Spleen (tissue), 11 donors: ENCODE measurements around the gene DCLK2. TPM values are rescaled to one million over a fixed set of nuclear protein-coding genes. Genes with fewer than 3 reads are reported as not detected.

Experiments
- DNase-seq: peaks from one replicate; pipeline ENCODE4 v3.0.0-alpha.2; 2020
- H3K27ac ChIP-seq, 8 donors: fragments of 200-600 bp; sonication (generic) in 7 of 8; 1 replicate in 4 of 8; 2 replicates in 4 of 8; pipeline versions ENCODE4 v1.5.0 to v1.8.0; 2016 to 2021; ENCODE audit warnings: inconsistent platforms in 4 of 8, mild to moderate bottlenecking in 4 of 8, moderate library complexity in 1 of 8
- H3K27me3 ChIP-seq, 7 donors: fragments of 200-600 bp; sonication (generic) in 6 of 7; replicated peaks in 1 of 7; 1 replicate in 4 of 7; 2 replicates in 3 of 7; pipeline versions ENCODE4 v1.5.0 to v1.8.0; 2016 to 2021; ENCODE audit warnings: inconsistent platforms in 3 of 7, mild to moderate bottlenecking in 1 of 7
- H3K36me3 ChIP-seq, 6 donors: fragments of 200-600 bp; sonication (generic) in 5 of 6; 1 replicate in 4 of 6; 2 replicates in 2 of 6; pipeline versions ENCODE4 v1.5.0 to v1.8.0; 2016 to 2021; ENCODE audit warnings: inconsistent platforms in 2 of 6
- H3K4me1 ChIP-seq, 6 donors: fragments of 200-600 bp; sonication (generic) in 5 of 6; 1 replicate in 3 of 6; 2 replicates in 3 of 6; pipeline versions ENCODE4 v1.5.0 to v1.8.0; 2016 to 2021; ENCODE audit warnings: inconsistent platforms in 3 of 6
- H3K4me3 ChIP-seq, 8 donors: fragments of 200-600 bp; sonication (generic) in 7 of 8; 1 replicate in 4 of 8; 2 replicates in 4 of 8; pipeline versions ENCODE4 v1.5.0 to v1.8.0; 2016 to 2021; ENCODE audit warnings: inconsistent platforms in 4 of 8, mild to moderate bottlenecking in 4 of 8, moderate library complexity in 2 of 8
- H3K9me3 ChIP-seq, 8 donors: fragments of 200-600 bp; sonication (generic) in 7 of 8; 1 replicate in 4 of 8; 2 replicates in 4 of 8; pipeline versions ENCODE4 v1.5.0 to v1.8.0; 2016 to 2021; ENCODE audit warnings: inconsistent platforms in 4 of 8
- POLR2A ChIP-seq, 3 donors: fragments of 450-650 bp; IDR thresholded peaks; one replicate each; pipeline ENCODE4 v1.5.1; 2017; ENCODE audit warnings: antibody characterized with exemption in 3 of 3, mild to moderate bottlenecking in 1 of 3
- POLR2AphosphoS5 ChIP-seq, 3 donors: sonication (generic); formaldehyde crosslinking; IDR thresholded peaks; one replicate each; pipeline ENCODE4 v1.5.1; 2017; ENCODE audit warnings: antibody characterized with exemption in 3 of 3
- WGBS, 5 donors: extraction: QIAGEN DNeasy Blood & Tissue Kit in 3 of 5; methylation state at CpG; one replicate each; pipeline versions ENCODE4 v1.1.5 to v1.1.7; 2013 to 2018; 5-methylcytosine and 5-hydroxymethylcytosine counted together
- intact Hi-C: fragments of 100-400 bp; cut with DNase I; formaldehyde crosslinking; loops from one replicate; pipeline ENCODE4 v1.15.0; 2023; ENCODE audit warnings: low total_unique reads
- polyA plus RNA-seq, 3 donors: library from polyadenylated mRNA; stranded (reverse); fragments of 200-250 nt; gene quantifications; one replicate each; pipeline ENCODE4 v1.2.1, GENCODE V29; 2013
- total RNA-seq, 7 donors: library from RNA; depleted of rRNA in 3 of 7; stranded (reverse); fragments of >200 nt in 3 of 7; fragmentation: NEBNext Ultra II Directional in 4 of 7; extraction: Animal tissue kit (Norgen Biotek cat#: 25700) in 4 of 7; gene quantifications; one replicate each; pipeline versions ENCODE4 v1.1.0 to v1.2.1, GENCODE V29; 2016 to 2021
- TF ChIP-seq, protein P1 (sequence below), 11 experiments: fragments of 200-600 bp in 7 of 11; fragments of 450-650 bp in 4 of 11; sonication (generic) in 4 of 11; IDR thresholded peaks in 8 of 11; conservative IDR thresholded peaks in 3 of 11; 1 replicate in 7 of 11; 2 replicates in 4 of 11; pipeline versions ENCODE4 v1.4.0 to v1.8.0; 2016 to 2021; ENCODE audit warnings: antibody characterized with exemption in 11 of 11, inconsistent platforms in 4 of 11, mild to moderate bottlenecking in 1 of 11
- donor health status: healthy with polysubstance abuse.
- donor health status: DM: no; HTN: no; CAD: no; lungs with moderate emphysema.
- donor health status: DM: no; HTN: no; CAD: no.
- donor health status: Bipolar disorder and iron deficiency.
- donor health status: healthy.
- donor health status: DM: no; HTN: no; CAD: no.
- donor health status: DM: yes; HTN: yes; CAD: no.

DCLK2 gene
- total and polyA plus RNA-seq, 10 donors = 0.53 to 6.1 (median 3.9) TPM

DNA sequence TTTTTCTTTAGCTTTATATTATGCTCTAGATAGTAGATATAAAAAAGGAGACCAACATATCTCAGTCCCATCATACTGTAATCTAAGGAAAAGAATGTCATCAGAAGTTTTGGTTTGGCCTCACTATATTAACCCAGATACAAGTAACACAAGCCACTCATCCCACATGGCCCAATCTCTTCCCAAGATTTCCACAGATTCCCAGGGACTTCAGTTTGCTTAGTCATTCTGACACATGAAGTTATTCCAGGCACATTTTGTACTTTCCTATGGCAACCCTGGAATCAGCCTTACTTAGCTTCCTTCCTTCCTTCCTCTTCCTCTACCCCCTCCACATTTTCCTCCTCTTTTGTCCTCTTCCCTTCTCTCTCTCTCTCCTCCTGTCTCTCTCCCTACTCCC lies 21.7 kb upstream of the DCLK2 start:
- Histone ChIP-seq H3K27me3 (no peaks in the 10 kb centered on the region), H3K27ac (no peak overlapping the region), H3K36me3 (no peaks in the 10 kb centered on the region), H3K9me3 (peaks cover 0 to 15% (median 6%) of the 10 kb centered on the region in 8 donors), H3K4me3 (no peak overlapping the region), H3K4me1 (no peaks in the 10 kb centered on the region)
- DNase-seq = no peak
- no peak for TF ChIP-seq POLR2A (IDR thresholded peaks at IDR 0.05)
- TF ChIP-seq, protein P1, sequence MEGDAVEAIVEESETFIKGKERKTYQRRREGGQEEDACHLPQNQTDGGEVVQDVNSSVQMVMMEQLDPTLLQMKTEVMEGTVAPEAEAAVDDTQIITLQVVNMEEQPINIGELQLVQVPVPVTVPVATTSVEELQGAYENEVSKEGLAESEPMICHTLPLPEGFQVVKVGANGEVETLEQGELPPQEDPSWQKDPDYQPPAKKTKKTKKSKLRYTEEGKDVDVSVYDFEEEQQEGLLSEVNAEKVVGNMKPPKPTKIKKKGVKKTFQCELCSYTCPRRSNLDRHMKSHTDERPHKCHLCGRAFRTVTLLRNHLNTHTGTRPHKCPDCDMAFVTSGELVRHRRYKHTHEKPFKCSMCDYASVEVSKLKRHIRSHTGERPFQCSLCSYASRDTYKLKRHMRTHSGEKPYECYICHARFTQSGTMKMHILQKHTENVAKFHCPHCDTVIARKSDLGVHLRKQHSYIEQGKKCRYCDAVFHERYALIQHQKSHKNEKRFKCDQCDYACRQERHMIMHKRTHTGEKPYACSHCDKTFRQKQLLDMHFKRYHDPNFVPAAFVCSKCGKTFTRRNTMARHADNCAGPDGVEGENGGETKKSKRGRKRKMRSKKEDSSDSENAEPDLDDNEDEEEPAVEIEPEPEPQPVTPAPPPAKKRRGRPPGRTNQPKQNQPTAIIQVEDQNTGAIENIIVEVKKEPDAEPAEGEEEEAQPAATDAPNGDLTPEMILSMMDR (IDR thresholded peaks at IDR 0.05 in 8 of 11, conservative IDR thresholded peaks at IDR 0.05 in 3 of 11) = no peak
- intact Hi-C loops = no loop called here

DNA sequence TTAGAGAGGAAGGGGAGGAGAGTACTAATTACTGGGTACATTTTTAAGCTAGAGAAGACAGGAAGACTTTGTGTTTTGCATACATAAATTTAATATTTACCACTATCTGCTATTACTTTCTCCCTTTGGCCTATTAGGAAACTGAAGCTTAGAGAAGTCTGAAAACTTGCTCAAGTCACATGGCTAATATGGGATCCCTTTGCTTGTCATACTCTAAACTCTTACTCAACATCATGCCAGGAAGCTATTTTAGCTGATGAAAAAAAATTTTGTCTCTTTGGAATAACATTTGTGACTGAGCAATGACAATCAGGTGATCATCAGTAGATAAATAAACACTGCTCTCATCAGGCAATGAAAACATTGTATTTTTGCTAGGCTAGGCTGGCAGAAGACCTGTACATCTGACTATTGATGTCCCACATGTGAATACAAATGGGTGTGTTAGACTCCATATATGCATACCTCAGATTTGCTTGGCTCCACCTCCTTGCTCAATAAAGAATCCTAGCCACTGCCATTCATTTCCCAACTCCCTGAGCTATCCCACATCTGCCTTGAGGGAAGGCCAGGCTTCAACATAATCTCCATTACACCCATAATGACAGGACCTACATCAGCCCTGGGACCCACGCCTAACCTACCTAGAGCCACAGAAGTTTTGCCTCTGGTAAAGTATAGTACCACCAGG lies 17.0 kb upstream of the DCLK2 start:
- Histone ChIP-seq H3K36me3 (no peaks in the 10 kb centered on the region), H3K27me3 (no peaks in the 10 kb centered on the region), H3K4me3 (no peak overlapping the region), H3K9me3 (peaks cover 0 to 7% (median 0%) of the 10 kb centered on the region in 8 donors), H3K4me1 (peaks cover 0 to 7% (median 4%) of the 10 kb centered on the region in 6 donors), H3K27ac (no peak overlapping the region)
- TF ChIP-seq POLR2AphosphoS5 (IDR thresholded peaks at IDR 0.05) (no peak), POLR2A (IDR thresholded peaks at IDR 0.05) (no peak)
- TF ChIP-seq, protein P1 (IDR thresholded peaks at IDR 0.05 in 8 of 11, conservative IDR thresholded peaks at IDR 0.05 in 3 of 11) = no peak
- WGBS, 5 donors = 27 to 96% (median 38%) methylated on average over 1 of the region's 1 CpG
- intact Hi-C loops = no loop called here
- DNase-seq = no peak

DNA sequence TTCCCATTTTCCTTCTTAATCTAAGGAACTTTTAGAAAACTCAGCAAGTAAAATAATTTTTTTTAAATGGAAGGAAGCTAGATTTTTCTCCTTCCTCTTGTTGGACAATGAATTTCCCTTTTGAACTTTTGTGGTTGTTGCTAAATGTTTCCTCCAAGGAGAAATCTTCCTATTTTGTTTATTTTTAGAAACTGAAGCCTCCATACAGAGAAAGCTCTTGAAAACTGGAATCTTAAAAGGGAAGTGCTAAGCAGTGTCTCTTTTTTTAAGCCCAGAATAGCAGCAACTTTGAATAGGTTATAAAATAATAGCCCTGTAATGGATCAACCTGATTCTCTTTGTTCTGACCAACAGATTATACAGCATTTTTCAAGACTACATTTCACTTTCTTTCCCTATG lies 15.1 kb upstream of the DCLK2 start:
- intact Hi-C loops = no loop called here
- Histone ChIP-seq H3K4me1 (peaks cover 0 to 7% (median 4%) of the 10 kb centered on the region in 6 donors), H3K9me3 (peaks cover 0 to 7% (median 0%) of the 10 kb centered on the region in 8 donors), H3K27ac (no peak overlapping the region), H3K36me3 (no peaks in the 10 kb centered on the region), H3K27me3 (peaks cover 0 to 2% (median 0%) of the 10 kb centered on the region in 7 donors), H3K4me3 (no peak overlapping the region)
- no peak for DNase-seq
- TF ChIP-seq, protein P1 (IDR thresholded peaks at IDR 0.05 in 8 of 11, conservative IDR thresholded peaks at IDR 0.05 in 3 of 11) = no peak
- no peak for TF ChIP-seq POLR2A (IDR thresholded peaks at IDR 0.05)
- no peak for TF ChIP-seq POLR2AphosphoS5 (IDR thresholded peaks at IDR 0.05)

DNA sequence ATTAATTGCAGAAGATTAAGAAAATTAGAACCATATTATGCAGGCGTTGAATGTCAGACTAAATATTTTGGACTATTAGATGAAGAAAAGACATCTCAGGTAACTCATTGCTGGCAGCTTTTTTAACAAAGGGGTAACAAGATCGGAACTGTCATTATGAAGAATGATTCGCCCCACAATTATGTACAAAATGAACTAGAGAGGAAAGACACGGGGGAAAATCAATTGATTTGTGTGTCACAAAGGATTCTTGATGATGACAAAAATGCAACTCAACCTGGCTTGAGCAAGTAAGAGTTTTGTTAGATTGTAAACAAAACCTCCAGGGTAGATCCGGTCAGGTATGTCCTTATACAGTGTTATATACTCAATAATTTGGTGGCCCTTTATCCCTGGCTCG lies 12.5 kb upstream of the DCLK2 start:
- H3K27ac ChIP-seq = no peak overlapping the region
- TF ChIP-seq POLR2A (IDR thresholded peaks at IDR 0.05) (no peak), POLR2AphosphoS5 (IDR thresholded peaks at IDR 0.05) (no peak)
- TF ChIP-seq, protein P1 (IDR thresholded peaks at IDR 0.05 in 8 of 11, conservative IDR thresholded peaks at IDR 0.05 in 3 of 11) = no peak
- WGBS, 5 donors = 85 to 96% (median 91%) methylated on average over 6 of the region's 6 CpGs
- intact Hi-C loops = no loop called here
- no peak for DNase-seq
- no peak overlapping the region for H3K4me3 ChIP-seq
- peaks cover 0 to 7% (median 4%) of the 10 kb centered on the region in 6 donors for H3K4me1 ChIP-seq
- peaks cover 0 to 8% (median 0%) of the 10 kb centered on the region in 7 donors for H3K27me3 ChIP-seq
- no peaks in the 10 kb centered on the region for H3K9me3 ChIP-seq
- H3K36me3 ChIP-seq = no peaks in the 10 kb centered on the region
